Endothelial cell of umbilical vein (primary cell): ENCODE results near the gene POFUT2.

ENCODE experiments used
- EZH2 ChIP-seq: IDR thresholded peaks from 2 replicates; pipeline ENCODE4 v1.6.1; 2012; ENCODE audit warnings: borderline replicate concordance, low read depth, mild to moderate bottlenecking, moderate library complexity, low read length, inconsistent platforms; ENCODE audit not compliant: severe bottlenecking
- GATA2 ChIP-seq: IDR thresholded peaks from 2 replicates; pipeline ENCODE4 v1.7.0; 2011; ENCODE audit warnings: low read depth, mild to moderate bottlenecking, moderate library complexity, mixed read lengths, low read length; ENCODE audit not compliant: insufficient read length, insufficient read depth
- MAX ChIP-seq: IDR thresholded peaks from 2 replicates; pipeline ENCODE4 v1.6.1; 2011; ENCODE audit not compliant: insufficient read depth, insufficient read length
- MYC ChIP-seq: IDR thresholded peaks from one replicate; pipeline ENCODE4 v1.6.1; 2011; ENCODE audit warnings: mild to moderate bottlenecking, low read depth, low read length
- POLR2AphosphoS5 ChIP-seq: IDR thresholded peaks from 2 replicates; pipeline ENCODE4 v1.6.1; 2012; ENCODE audit warnings: low read depth, mild to moderate bottlenecking, control low read depth, low read length, moderate library complexity; ENCODE audit not compliant: insufficient read depth
- TF ChIP-seq, protein P1 (sequence below), 2 donors: IDR thresholded peaks; 1 replicate in 1 of 2; 2 replicates in 1 of 2; pipeline ENCODE4 v1.5.1; 2011; ENCODE audit warnings: low read length in 2 of 2, mild to moderate bottlenecking in 2 of 2, moderate library complexity in 2 of 2, control low read depth in 1 of 2, inconsistent platforms in 1 of 2, low read depth in 1 of 2; ENCODE audit not compliant: insufficient read depth in 1 of 2; ENCODE audit errors: extremely low read depth in 1 of 2

GRCh38 chr21:45231705-45232104 lies 56.0 kb downstream of the POFUT2 start:
- TF ChIP-seq GATA2 = no peak
- TF ChIP-seq MYC = no peak
- TF ChIP-seq POLR2AphosphoS5 = no peak
- TF ChIP-seq MAX = no peak
- no peak for TF ChIP-seq EZH2
- TF ChIP-seq, protein P1, sequence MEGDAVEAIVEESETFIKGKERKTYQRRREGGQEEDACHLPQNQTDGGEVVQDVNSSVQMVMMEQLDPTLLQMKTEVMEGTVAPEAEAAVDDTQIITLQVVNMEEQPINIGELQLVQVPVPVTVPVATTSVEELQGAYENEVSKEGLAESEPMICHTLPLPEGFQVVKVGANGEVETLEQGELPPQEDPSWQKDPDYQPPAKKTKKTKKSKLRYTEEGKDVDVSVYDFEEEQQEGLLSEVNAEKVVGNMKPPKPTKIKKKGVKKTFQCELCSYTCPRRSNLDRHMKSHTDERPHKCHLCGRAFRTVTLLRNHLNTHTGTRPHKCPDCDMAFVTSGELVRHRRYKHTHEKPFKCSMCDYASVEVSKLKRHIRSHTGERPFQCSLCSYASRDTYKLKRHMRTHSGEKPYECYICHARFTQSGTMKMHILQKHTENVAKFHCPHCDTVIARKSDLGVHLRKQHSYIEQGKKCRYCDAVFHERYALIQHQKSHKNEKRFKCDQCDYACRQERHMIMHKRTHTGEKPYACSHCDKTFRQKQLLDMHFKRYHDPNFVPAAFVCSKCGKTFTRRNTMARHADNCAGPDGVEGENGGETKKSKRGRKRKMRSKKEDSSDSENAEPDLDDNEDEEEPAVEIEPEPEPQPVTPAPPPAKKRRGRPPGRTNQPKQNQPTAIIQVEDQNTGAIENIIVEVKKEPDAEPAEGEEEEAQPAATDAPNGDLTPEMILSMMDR (IDR thresholded peaks at IDR 0.05; ENCODE audit: extremely low read depth in 1 of 2, insufficient read depth in 1 of 2, low read depth in 1 of 2, low read length in 2 of 2) = no peak
